Coronary artery (tissue), 2 donors: Measurements from ENCODE around the gene CBLB.

Experiments
- DNase-seq: peaks from one replicate; pipeline ENCODE4 v3.0.0-alpha.2; 2017; ENCODE audit warnings: low spot score
- H3K27ac ChIP-seq, 2 donors: fragments of 200-600 bp; sonication (generic); one replicate each; pipeline ENCODE4 v1.5.1; 2016 to 2019
- H3K4me3 ChIP-seq: fragments of 200-600 bp; sonication (generic); 2 replicates; pipeline ENCODE4 v1.5.1; 2016; ENCODE audit warnings: mild to moderate bottlenecking, moderate library complexity
- CTCF ChIP-seq: fragments of 200-600 bp; sonication (generic); IDR thresholded peaks from one replicate; pipeline ENCODE4 v1.5.1; 2019; ENCODE audit warnings: antibody characterized with exemption

CBLB gene

GRCh38 chr3:105842449-105842848 lies 26.4 kb downstream of the CBLB start:
- Histone ChIP-seq H3K27ac (no peak overlapping the region), H3K4me3 (no peak overlapping the region)
- no peak for TF ChIP-seq CTCF
- DNase-seq = no peak

- Histone ChIP-seq H3K27ac (no peak overlapping the region), H3K4me3 (no peak overlapping the region)
- no peak for DNase-seq
- no peak for TF ChIP-seq CTCF
These were observed 30.9 kb downstream of the CBLB start for GRCh38 chr3:105837947-105838346.

- H3K4me3 ChIP-seq = peak overlapping the region; percentile 15
- no peak for DNase-seq
These were observed 31.6 kb downstream of the CBLB start for GRCh38 chr3:105837143-105837740.

GRCh38 chr3:105836533-105836932 lies 32.3 kb downstream of the CBLB start:
- Histone ChIP-seq H3K4me3 (peak overlapping the region; percentile 15), H3K27ac (peak overlapping the region in 1 of 2 donors; percentile 49)
- no peak for DNase-seq
- no peak for TF ChIP-seq CTCF

More at GRCh38 chr3:105837143-105837740, 31.6 kb downstream of the CBLB start:
- TF ChIP-seq CTCF = no peak
- peak overlapping the region in 1 of 2 donors; percentile 12 for H3K27ac ChIP-seq

GRCh38 chr3:105835606-105836005 lies 33.2 kb downstream of the CBLB start:
- H3K4me3 ChIP-seq = no peak overlapping the region
- peak overlapping the region in 1 of 2 donors; percentile 14 for H3K27ac ChIP-seq
- no peak for TF ChIP-seq CTCF
- DNase-seq = no peak

- Histone ChIP-seq H3K4me3 (no peak overlapping the region), H3K27ac (no peak overlapping the region)
- no peak for TF ChIP-seq CTCF
- DNase-seq = no peak
These were observed 34.0 kb downstream of the CBLB start for GRCh38 chr3:105834768-105835167.

- DNase-seq = no peak
- H3K27ac ChIP-seq = no peak overlapping the region
These were observed 36.2 kb downstream of the CBLB start for GRCh38 chr3:105832644-105833043.

More at GRCh38 chr3:105832644-105833043, 36.2 kb downstream of the CBLB start:
- no peak for TF ChIP-seq CTCF
- H3K4me3 ChIP-seq = no peak overlapping the region
